HepG2 (cell line): ENCODE data around the gene SLC39A3. TPM values are rescaled to one million over a fixed set of nuclear protein-coding genes. Genes with fewer than 3 reads are reported as not detected.

Experiments
- FOSL1 ChIP-seq: sonication (generic); formaldehyde crosslinking; IDR thresholded peaks from 2 replicates; pipeline ENCODE4 v1.9.0; 2021; ENCODE audit warnings: missing genetic modification reagents, borderline replicate concordance
- HIVEP1 ChIP-seq: sonication (generic); formaldehyde crosslinking; IDR thresholded peaks from 2 replicates; pipeline ENCODE4 v1.4.0; 2020; ENCODE audit warnings: mild to moderate bottlenecking, missing genetic modification reagents
- KAT7 ChIP-seq: IDR thresholded peaks from 2 replicates; pipeline ENCODE4 v1.6.1; 2018; ENCODE audit warnings: borderline replicate concordance, missing compliant biosample characterization
- MBD4 ChIP-seq: IDR thresholded peaks from 2 replicates; pipeline ENCODE4 v1.6.1; 2012; ENCODE audit warnings: low read length, inconsistent platforms, borderline replicate concordance
- SMAD3 ChIP-seq: sonication (generic); formaldehyde crosslinking; IDR thresholded peaks from 2 replicates; pipeline ENCODE4 v1.4.0; 2020; ENCODE audit warnings: missing genetic modification reagents
- XRCC5 ChIP-seq: fragments of 200-400 bp; formaldehyde crosslinking; optimal IDR thresholded peaks from 2 replicates; pipeline ENCODE3; 2017; ENCODE audit warnings: mild to moderate bottlenecking, low read length
- ZBTB38 ChIP-seq: sonication (generic); formaldehyde crosslinking; IDR thresholded peaks from 2 replicates; pipeline ENCODE4 v1.5.1; 2020; ENCODE audit warnings: mild to moderate bottlenecking, missing genetic modification reagents
- ZMYM2 ChIP-seq: sonication (generic); formaldehyde crosslinking; IDR thresholded peaks from 2 replicates; pipeline ENCODE4 v1.8.0; 2022; ENCODE audit warnings: mild to moderate bottlenecking, missing genetic modification reagents
- ZNF282 ChIP-seq: fragments of 450-650 bp; IDR thresholded peaks from 2 replicates; pipeline ENCODE4 v1.6.1; 2018; ENCODE audit not compliant: partially characterized antibody
- ZNF432 ChIP-seq: sonication (generic); formaldehyde crosslinking; IDR thresholded peaks from 2 replicates; pipeline ENCODE4 v1.5.0; 2020; ENCODE audit warnings: missing genetic modification reagents, mild to moderate bottlenecking, borderline replicate concordance
- ZNF629 ChIP-seq: sonication (generic); formaldehyde crosslinking; conservative IDR thresholded peaks from 2 replicates; pipeline ENCODE4 v1.5.0; 2020; ENCODE audit warnings: missing genetic modification reagents
- ZNF883 ChIP-seq: sonication (generic); formaldehyde crosslinking; IDR thresholded peaks from 2 replicates; pipeline ENCODE4 v1.5.1; 2020; ENCODE audit warnings: mild to moderate bottlenecking, missing genetic modification reagents; ENCODE audit errors: not compliant biosample characterization
- polyA plus RNA-seq, 8 experiments: library from polyadenylated mRNA; depleted of rRNA in 3 of 8; stranded (reverse) in 7 of 8; unstranded in 1 of 8; fragments of >200 nt; fragmentation: Illumina TruSeq in 4 of 8; extraction: Trizol in 4 of 8; gene quantifications; 2 replicates each; pipeline versions ENCODE4 v1.2.1 to v1.2.3, GENCODE V29; 2011 to 2016; ENCODE audit warnings: low read depth in 4 of 8, missing spikeins in 1 of 8, mixed read lengths in 1 of 8; ENCODE audit not compliant: insufficient read depth in 1 of 8
- total RNA-seq, 5 experiments: library from RNA; depleted of rRNA; stranded (reverse); fragments of >200 nt; fragmentation: Illumina TruSeq; extraction: Trizol; gene quantifications; 2 replicates each; pipeline ENCODE4 v1.2.3, GENCODE V29; 2016; ENCODE audit warnings: low read depth in 1 of 5
- TF ChIP-seq, protein P1 (sequence below), 2 experiments: fragments of 450-650 bp in 1 of 2; sonication (generic) in 1 of 2; formaldehyde crosslinking in 1 of 2; IDR thresholded peaks; 2 replicates each; pipeline versions ENCODE4 v1.6.1 to v1.8.0; 2016 to 2022; ENCODE audit warnings: antibody characterized with exemption in 1 of 2, mild to moderate bottlenecking in 1 of 2, missing genetic modification reagents in 1 of 2
- TF ChIP-seq, protein P2 (sequence below): sonication (generic); formaldehyde crosslinking; IDR thresholded peaks from 2 replicates; pipeline ENCODE4 v1.5.1; 2020; ENCODE audit warnings: mild to moderate bottlenecking, missing genetic modification reagents, borderline replicate concordance
- TF ChIP-seq, protein P3 (sequence below): sonication (generic); formaldehyde crosslinking; conservative IDR thresholded peaks from 2 replicates; pipeline ENCODE4 v1.4.0; 2020; ENCODE audit warnings: mild to moderate bottlenecking, missing genetic modification reagents, moderate library complexity

Gene SLC39A3
- total and polyA plus RNA-seq, 2 of the 13 experiments (the other 11 are each of a cell fraction or from before 2014, with no cell fraction given) = 33.6 to 41.6 TPM

DNA sequence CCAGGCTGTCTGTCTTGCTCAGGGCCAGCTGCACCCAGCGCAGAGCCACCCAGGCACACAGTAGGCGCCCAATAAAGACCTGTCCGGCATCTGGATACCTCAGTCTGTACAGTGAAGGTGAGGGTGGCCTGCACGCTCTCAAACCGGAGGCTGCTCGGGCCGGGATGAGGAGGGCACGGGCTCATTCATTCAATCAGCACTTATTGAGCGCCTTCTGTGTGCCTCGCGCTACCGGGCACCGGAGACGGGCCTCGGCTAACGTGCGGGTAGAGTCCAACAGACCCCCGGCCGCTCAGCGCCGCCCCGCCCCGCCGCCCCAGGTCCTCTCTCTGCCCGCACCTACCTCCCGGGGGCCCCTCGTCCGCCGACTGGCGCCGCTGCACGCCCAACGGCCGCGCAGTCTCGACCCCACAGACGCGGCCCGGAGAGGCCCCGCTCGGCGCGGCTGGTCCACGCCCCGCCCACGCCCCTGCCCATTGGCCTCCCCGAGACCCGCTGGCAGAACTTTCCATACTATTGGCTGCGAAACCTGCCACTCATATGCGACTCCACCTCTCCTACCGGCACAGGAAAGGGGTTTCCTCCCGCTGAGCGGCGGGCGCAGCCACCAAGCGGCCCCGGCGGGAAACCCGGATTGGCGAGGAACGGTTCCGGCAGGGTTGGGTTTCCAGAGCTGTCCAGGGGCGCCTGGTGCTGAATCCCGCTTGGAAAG, at the start of gene SLC39A3 (continued):
- TF ChIP-seq, protein P1, sequence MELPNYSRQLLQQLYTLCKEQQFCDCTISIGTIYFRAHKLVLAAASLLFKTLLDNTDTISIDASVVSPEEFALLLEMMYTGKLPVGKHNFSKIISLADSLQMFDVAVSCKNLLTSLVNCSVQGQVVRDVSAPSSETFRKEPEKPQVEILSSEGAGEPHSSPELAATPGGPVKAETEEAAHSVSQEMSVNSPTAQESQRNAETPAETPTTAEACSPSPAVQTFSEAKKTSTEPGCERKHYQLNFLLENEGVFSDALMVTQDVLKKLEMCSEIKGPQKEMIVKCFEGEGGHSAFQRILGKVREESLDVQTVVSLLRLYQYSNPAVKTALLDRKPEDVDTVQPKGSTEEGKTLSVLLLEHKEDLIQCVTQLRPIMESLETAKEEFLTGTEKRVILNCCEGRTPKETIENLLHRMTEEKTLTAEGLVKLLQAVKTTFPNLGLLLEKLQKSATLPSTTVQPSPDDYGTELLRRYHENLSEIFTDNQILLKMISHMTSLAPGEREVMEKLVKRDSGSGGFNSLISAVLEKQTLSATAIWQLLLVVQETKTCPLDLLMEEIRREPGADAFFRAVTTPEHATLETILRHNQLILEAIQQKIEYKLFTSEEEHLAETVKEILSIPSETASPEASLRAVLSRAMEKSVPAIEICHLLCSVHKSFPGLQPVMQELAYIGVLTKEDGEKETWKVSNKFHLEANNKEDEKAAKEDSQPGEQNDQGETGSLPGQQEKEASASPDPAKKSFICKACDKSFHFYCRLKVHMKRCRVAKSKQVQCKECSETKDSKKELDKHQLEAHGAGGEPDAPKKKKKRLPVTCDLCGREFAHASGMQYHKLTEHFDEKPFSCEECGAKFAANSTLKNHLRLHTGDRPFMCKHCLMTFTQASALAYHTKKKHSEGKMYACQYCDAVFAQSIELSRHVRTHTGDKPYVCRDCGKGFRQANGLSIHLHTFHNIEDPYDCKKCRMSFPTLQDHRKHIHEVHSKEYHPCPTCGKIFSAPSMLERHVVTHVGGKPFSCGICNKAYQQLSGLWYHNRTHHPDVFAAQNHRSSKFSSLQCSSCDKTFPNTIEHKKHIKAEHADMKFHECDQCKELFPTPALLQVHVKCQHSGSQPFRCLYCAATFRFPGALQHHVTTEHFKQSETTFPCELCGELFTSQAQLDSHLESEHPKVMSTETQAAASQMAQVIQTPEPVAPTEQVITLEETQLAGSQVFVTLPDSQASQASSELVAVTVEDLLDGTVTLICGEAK (IDR thresholded peaks at IDR 0.05) = peak; percentile 90
- TF ChIP-seq, protein P1 (CRISPR knock-in tag; IDR thresholded peaks at IDR 0.05) = peak; percentile 89
- TF ChIP-seq ZNF883 (CRISPR knock-in tag) (peak; percentile 94), KAT7 (CRISPR knock-in tag) (no peak), HIVEP1 (CRISPR knock-in tag) (peak; percentile 94), MBD4 (no peak), ZNF432 (no peak), ZBTB38 (CRISPR knock-in tag) (no peak), SMAD3 (CRISPR knock-in tag) (peak; percentile 100), FOSL1 (CRISPR knock-in tag) (no peak), ZNF629 (CRISPR knock-in tag) (peak; percentile 31; the same call in 1 of the 2 replicates), ZNF282 (no peak), XRCC5 (peak; percentile 99), ZMYM2 (no peak)
- TF ChIP-seq, protein P2, sequence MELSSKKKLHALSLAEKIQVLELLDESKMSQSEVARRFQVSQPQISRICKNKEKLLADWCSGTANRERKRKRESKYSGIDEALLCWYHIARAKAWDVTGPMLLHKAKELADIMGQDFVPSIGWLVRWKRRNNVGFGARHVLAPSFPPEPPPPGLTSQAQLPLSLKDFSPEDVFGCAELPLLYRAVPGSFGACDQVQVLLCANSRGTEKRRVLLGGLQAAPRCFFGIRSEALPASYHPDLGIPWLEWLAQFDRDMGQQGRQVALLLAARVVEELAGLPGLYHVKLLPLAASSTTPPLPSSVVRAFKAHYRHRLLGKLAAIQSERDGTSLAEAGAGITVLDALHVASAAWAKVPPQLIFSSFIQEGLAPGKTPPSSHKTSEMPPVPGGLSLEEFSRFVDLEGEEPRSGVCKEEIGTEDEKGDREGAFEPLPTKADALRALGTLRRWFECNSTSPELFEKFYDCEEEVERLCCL (CRISPR knock-in tag) = peak; percentile 95
- TF ChIP-seq, protein P3, sequence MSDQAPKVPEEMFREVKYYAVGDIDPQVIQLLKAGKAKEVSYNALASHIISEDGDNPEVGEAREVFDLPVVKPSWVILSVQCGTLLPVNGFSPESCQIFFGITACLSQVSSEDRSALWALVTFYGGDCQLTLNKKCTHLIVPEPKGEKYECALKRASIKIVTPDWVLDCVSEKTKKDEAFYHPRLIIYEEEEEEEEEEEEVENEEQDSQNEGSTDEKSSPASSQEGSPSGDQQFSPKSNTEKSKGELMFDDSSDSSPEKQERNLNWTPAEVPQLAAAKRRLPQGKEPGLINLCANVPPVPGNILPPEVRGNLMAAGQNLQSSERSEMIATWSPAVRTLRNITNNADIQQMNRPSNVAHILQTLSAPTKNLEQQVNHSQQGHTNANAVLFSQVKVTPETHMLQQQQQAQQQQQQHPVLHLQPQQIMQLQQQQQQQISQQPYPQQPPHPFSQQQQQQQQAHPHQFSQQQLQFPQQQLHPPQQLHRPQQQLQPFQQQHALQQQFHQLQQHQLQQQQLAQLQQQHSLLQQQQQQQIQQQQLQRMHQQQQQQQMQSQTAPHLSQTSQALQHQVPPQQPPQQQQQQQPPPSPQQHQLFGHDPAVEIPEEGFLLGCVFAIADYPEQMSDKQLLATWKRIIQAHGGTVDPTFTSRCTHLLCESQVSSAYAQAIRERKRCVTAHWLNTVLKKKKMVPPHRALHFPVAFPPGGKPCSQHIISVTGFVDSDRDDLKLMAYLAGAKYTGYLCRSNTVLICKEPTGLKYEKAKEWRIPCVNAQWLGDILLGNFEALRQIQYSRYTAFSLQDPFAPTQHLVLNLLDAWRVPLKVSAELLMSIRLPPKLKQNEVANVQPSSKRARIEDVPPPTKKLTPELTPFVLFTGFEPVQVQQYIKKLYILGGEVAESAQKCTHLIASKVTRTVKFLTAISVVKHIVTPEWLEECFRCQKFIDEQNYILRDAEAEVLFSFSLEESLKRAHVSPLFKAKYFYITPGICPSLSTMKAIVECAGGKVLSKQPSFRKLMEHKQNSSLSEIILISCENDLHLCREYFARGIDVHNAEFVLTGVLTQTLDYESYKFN (CRISPR knock-in tag) = peak; percentile 50
